ENCODE measurements around the gene SLC9B1. TPM values are rescaled to one million over a fixed set of nuclear protein-coding genes. Genes with fewer than 3 reads are reported as not detected.

The SLC9B1 gene
- total and polyA plus RNA-seq, 2 of the 13 experiments (the other 11 are each of a cell fraction or from before 2014, with no cell fraction given): 0.17 to 0.20 TPM

DNA sequence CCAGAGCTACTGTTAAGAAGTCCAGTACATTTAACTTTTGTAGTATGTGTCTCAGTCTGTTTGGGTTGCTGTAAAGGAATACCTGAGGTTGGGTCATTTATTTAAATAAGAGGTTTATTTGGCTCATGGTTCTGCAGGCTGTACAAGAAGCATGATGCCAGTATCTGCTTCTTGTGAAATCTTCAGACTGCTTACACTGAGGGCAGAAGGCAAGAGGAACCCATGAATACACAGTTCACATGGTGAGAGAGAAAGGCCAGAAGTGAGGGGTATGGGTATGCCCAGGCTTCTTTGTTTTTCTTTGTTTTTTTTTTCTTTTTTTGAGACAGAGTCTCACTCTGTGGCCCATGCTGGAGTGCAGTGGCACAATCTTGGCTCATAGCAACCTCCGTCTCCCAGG is 156.8 kb downstream of the SLC9B1 start:
- peaks cover 10% of the 10 kb centered on the region; the same call in 1 of the 2 replicates for H3K9me3 ChIP-seq (ENCODE audit: low read length)
- H3K4me3 ChIP-seq (replicated peaks in 1 of 3; ENCODE audit: insufficient read depth in 1 of 3, low read depth in 2 of 3, low read length in 3 of 3): no peak overlapping the region
- H3K27me3 ChIP-seq (ENCODE audit: control insufficient read depth in 1 of 2, insufficient read depth in 2 of 2, low read length in 2 of 2): no peaks in the 10 kb centered on the region
- in situ Hi-C loops (cut with HindIII; ENCODE audit: extremely low pct_ligation_motif_present, low pct_unique_long_range_greater_than_20kb): no loop called here
- H3K9ac ChIP-seq (ENCODE audit: insufficient read depth, low read depth, low read length): no peak overlapping the region
- CTCF ChIA-PET (ENCODE audit: low intra/inter-chr PET ratio, low total read pairs): no interaction called here
- 100% methylated on average over 1 of the region's 1 CpG for WGBS (ENCODE audit: low lambda C conversion rate)
- FAIRE-seq: no peak
- H4K20me1 ChIP-seq (ENCODE audit: insufficient read depth, low read length): no peaks in the 10 kb centered on the region
- POLR2A ChIA-PET: interaction anchor here (1.7 kb wide), 1 partner anchor 35 kb away, joined by 5 read pairs; no protein-coding TSS in a partner anchor
- H2AFZ ChIP-seq (ENCODE audit: low read length): no peak overlapping the region
- H3K79me2 ChIP-seq (ENCODE audit: insufficient read depth, low read length): peaks cover 35% of the 10 kb centered on the region
- no TSS peak for BruUV-seq (replicated peaks)
- no peak overlapping the region for H3K27ac ChIP-seq (ENCODE audit: extremely low read length, insufficient read depth, low read length)
- peaks cover 27% of the 10 kb centered on the region for H3K4me1 ChIP-seq (ENCODE audit: insufficient read depth, low read length)
- ATAC-seq: no peak
- H3K4me2 ChIP-seq (ENCODE audit: low read depth, low read length): no peak overlapping the region
- H3K36me3 ChIP-seq (replicated peaks in 1 of 2; ENCODE audit: control insufficient read depth in 1 of 2, insufficient read depth in 2 of 2, low read length in 2 of 2): no peaks in the 10 kb centered on the region; a peak in 1 of 5 replicates
- no peak for DNase-seq (ENCODE audit: low spot score)
- intact Hi-C loops (cut with micrococcal nuclease; ENCODE audit: unreplicated experiment): no loop called here
- TF ChIP-seq ZFP36L1 (CRISPR knock-in tag; IDR thresholded peaks at IDR 0.05): no peak
- no peak for TF ChIP-seq RNF219 (CRISPR knock-in tag; IDR thresholded peaks at IDR 0.05)
- no peak for TF ChIP-seq POLR2AphosphoS2 (IDR thresholded peaks at IDR 0.05; ENCODE audit: low read depth, low read length)
- TF ChIP-seq ZNF367 (CRISPR knock-in tag; IDR thresholded peaks at IDR 0.05; ENCODE audit: borderline replicate concordance): no peak
- TF ChIP-seq ZNF790 (CRISPR knock-in tag; IDR thresholded peaks at IDR 0.05; ENCODE audit: borderline replicate concordance): no peak
- TF ChIP-seq ZNF609 (CRISPR knock-in tag; IDR thresholded peaks at IDR 0.05; ENCODE audit: borderline replicate concordance): no peak
- no peak for TF ChIP-seq ZNF207 (IDR thresholded peaks at IDR 0.05; ENCODE audit: borderline replicate concordance)
- no peak for TF ChIP-seq ZFP37 (CRISPR knock-in tag; IDR thresholded peaks at IDR 0.05; ENCODE audit: borderline replicate concordance)
- TF ChIP-seq, protein P1, sequence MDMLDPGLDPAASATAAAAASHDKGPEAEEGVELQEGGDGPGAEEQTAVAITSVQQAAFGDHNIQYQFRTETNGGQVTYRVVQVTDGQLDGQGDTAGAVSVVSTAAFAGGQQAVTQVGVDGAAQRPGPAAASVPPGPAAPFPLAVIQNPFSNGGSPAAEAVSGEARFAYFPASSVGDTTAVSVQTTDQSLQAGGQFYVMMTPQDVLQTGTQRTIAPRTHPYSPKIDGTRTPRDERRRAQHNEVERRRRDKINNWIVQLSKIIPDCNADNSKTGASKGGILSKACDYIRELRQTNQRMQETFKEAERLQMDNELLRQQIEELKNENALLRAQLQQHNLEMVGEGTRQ (IDR thresholded peaks at IDR 0.05; ENCODE audit: low read depth, low read length): no peak
- TF ChIP-seq, protein P1 (CRISPR knock-in tag; IDR thresholded peaks at IDR 0.05; ENCODE audit: borderline replicate concordance): no peak
- no peak for TF ChIP-seq FOXA1 (IDR thresholded peaks at IDR 0.05)
- TF ChIP-seq FOXA1 (CRISPR knock-in tag; IDR thresholded peaks at IDR 0.05): no peak
- no peak for TF ChIP-seq MIXL1 (CRISPR knock-in tag; IDR thresholded peaks at IDR 0.05)
- no peak for TF ChIP-seq MTA1 (CRISPR knock-in tag; IDR thresholded peaks at IDR 0.05; ENCODE audit: borderline replicate concordance)
- no peak for TF ChIP-seq ZNF562 (CRISPR knock-in tag; IDR thresholded peaks at IDR 0.05; ENCODE audit: borderline replicate concordance)
- TF ChIP-seq CC2D1A (CRISPR knock-in tag; IDR thresholded peaks at IDR 0.05): no peak
- no peak for TF ChIP-seq ZSCAN25 (CRISPR knock-in tag; IDR thresholded peaks at IDR 0.05)
- no peak for TF ChIP-seq ARID2 (CRISPR knock-in tag; IDR thresholded peaks at IDR 0.05; ENCODE audit: borderline replicate concordance)
